Esophagus squamous epithelium (tissue), 5 donors: ENCODE measurements around the gene PPM1F. TPM values are rescaled to one million over a fixed set of nuclear protein-coding genes. Genes with fewer than 3 reads are reported as not detected.

ENCODE experiments used
- DNase-seq: peaks from one replicate; lab custom pipeline; 2025; lab: John Stamatoyannopoulos, UW
- H3K27ac ChIP-seq, 4 donors: fragments of 200-600 bp; sonication (generic); one replicate each; pipeline ENCODE4 v1.5.1; 2016 to 2019; ENCODE audit warnings: mild to moderate bottlenecking in 1 of 4
- H3K27me3 ChIP-seq, 4 donors: fragments of 200-600 bp; sonication (generic); 1 replicate in 3 of 4; 2 replicates in 1 of 4; pipeline versions ENCODE4 v1.5.1 to v1.6.0; 2017 to 2021; ENCODE audit warnings: antibody characterized with exemption in 1 of 4
- H3K36me3 ChIP-seq, 3 donors: fragments of 200-600 bp; sonication (generic); one replicate each; pipeline ENCODE4 v1.5.1; 2016 to 2019
- H3K4me1 ChIP-seq, 3 donors: fragments of 200-600 bp; sonication (generic); one replicate each; pipeline ENCODE4 v1.5.1; 2017 to 2019
- H3K4me3 ChIP-seq, 4 donors: fragments of 200-600 bp; sonication (generic); 1 replicate in 3 of 4; 2 replicates in 1 of 4; pipeline ENCODE4 v1.5.1; 2016 to 2019; ENCODE audit warnings: mild to moderate bottlenecking in 2 of 4, moderate library complexity in 1 of 4
- H3K9me3 ChIP-seq, 3 donors: fragments of 200-600 bp; sonication (generic); one replicate each; pipeline ENCODE4 v1.5.1; 2016 to 2019
- CTCF ChIP-seq, 6 experiments: fragments of 450-650 bp in 4 of 6; fragments of 200-600 bp in 2 of 6; sonication (generic) in 2 of 6; IDR thresholded peaks; one replicate each; pipeline ENCODE4 v1.5.1; 2016 to 2019; ENCODE audit warnings: antibody characterized with exemption in 6 of 6, mild to moderate bottlenecking in 4 of 6, moderate library complexity in 4 of 6
- POLR2A ChIP-seq, 4 donors: fragments of 450-650 bp; IDR thresholded peaks; one replicate each; pipeline ENCODE4 v1.6.1; 2017; ENCODE audit warnings: antibody characterized with exemption in 4 of 4, mild to moderate bottlenecking in 4 of 4, moderate library complexity in 3 of 4
- WGBS, 2 donors: methylation state at CpG; one replicate each; pipeline ENCODE4 v1.1.5; 2018; 5-methylcytosine and 5-hydroxymethylcytosine counted together
- intact Hi-C: fragments of 100-400 bp; cut with DNase I; formaldehyde crosslinking; loops from one replicate; pipeline ENCODE4 v1.15.0; 2022
- total RNA-seq, 4 donors: library from RNA; depleted of rRNA; stranded (reverse); fragments of >200 nt; gene quantifications; one replicate each; pipeline ENCODE4 v1.1.0, GENCODE V29; 2016
- donor health status: DM: yes; HTN: yes; CAD: no.

PPM1F gene
- total RNA-seq, 4 donors from 2014 or later: 22.2 to 39.7 (median 25.9) TPM

GRCh38 chr22:21922370-21923162 lies 30.1 kb downstream of the PPM1F start:
- 89 to 93% methylated on average over 6 to 8 of the region's 20 CpGs for WGBS, 2 donors
- no peaks in the 10 kb centered on the region for H3K9me3 ChIP-seq

GRCh38 chr22:21921729-21922128 lies 30.9 kb downstream of the PPM1F start:
- intact Hi-C loops: no loop called here

More at GRCh38 chr22:21922370-21923162, 30.1 kb downstream of the PPM1F start:
- intact Hi-C loops: no loop called here
- TF ChIP-seq CTCF (IDR thresholded peaks at IDR 0.05) (no peak), POLR2A (IDR thresholded peaks at IDR 0.05) (no peak)
- H3K4me1 ChIP-seq: peaks cover 0 to 21% (median 0%) of the 10 kb centered on the region in 3 donors
- DNase-seq: no peak
- H3K36me3 ChIP-seq: peaks cover 12 to 91% (median 24%) of the 10 kb centered on the region in 3 donors
- H3K27ac ChIP-seq: no peak overlapping the region
- no peak overlapping the region for H3K4me3 ChIP-seq
- H3K27me3 ChIP-seq: no peaks in the 10 kb centered on the region

GRCh38 chr22:21921184-21921721 lies 31.4 kb downstream of the PPM1F start:
- peaks cover 0 to 21% (median 0%) of the 10 kb centered on the region in 3 donors for H3K4me1 ChIP-seq
- 85 to 87% methylated on average over 5 to 10 of the region's 13 CpGs for WGBS, 2 donors
- no peak overlapping the region for H3K27ac ChIP-seq
- DNase-seq: no peak
- intact Hi-C loops: no loop called here
- no peak for TF ChIP-seq CTCF (IDR thresholded peaks at IDR 0.05)
- no peak for TF ChIP-seq POLR2A (IDR thresholded peaks at IDR 0.05)
- H3K4me3 ChIP-seq: no peak overlapping the region
- H3K9me3 ChIP-seq: no peaks in the 10 kb centered on the region
- peaks cover 9 to 78% (median 19%) of the 10 kb centered on the region in 3 donors for H3K36me3 ChIP-seq
- no peaks in the 10 kb centered on the region for H3K27me3 ChIP-seq

More at GRCh38 chr22:21921729-21922128, 30.9 kb downstream of the PPM1F start:
- H3K9me3 ChIP-seq: no peaks in the 10 kb centered on the region
- H3K27ac ChIP-seq: no peak overlapping the region
- TF ChIP-seq CTCF (IDR thresholded peaks at IDR 0.05): no peak
- no peak for TF ChIP-seq POLR2A (IDR thresholded peaks at IDR 0.05)
- H3K27me3 ChIP-seq: no peaks in the 10 kb centered on the region
- peaks cover 0 to 21% (median 0%) of the 10 kb centered on the region in 3 donors for H3K4me1 ChIP-seq
- no peak for DNase-seq
- WGBS, 2 donors: 84 to 88% methylated on average over 2 to 5 of the region's 8 CpGs
- peaks cover 9 to 82% (median 19%) of the 10 kb centered on the region in 3 donors for H3K36me3 ChIP-seq
- no peak overlapping the region for H3K4me3 ChIP-seq

GRCh38 chr22:21920341-21921183 lies 32.1 kb downstream of the PPM1F start:
- Histone ChIP-seq H3K4me1 (peaks cover 0 to 21% (median 0%) of the 10 kb centered on the region in 3 donors), H3K27me3 (no peaks in the 10 kb centered on the region), H3K9me3 (no peaks in the 10 kb centered on the region), H3K27ac (no peak overlapping the region), H3K36me3 (peaks cover 9 to 71% (median 16%) of the 10 kb centered on the region in 3 donors), H3K4me3 (no peak overlapping the region)
- no peak for TF ChIP-seq POLR2A (IDR thresholded peaks at IDR 0.05)
- TF ChIP-seq CTCF (IDR thresholded peaks at IDR 0.05): no peak
- WGBS, 2 donors: 52 to 66% methylated on average over 9 to 10 of the region's 16 CpGs
- no peak for DNase-seq
- intact Hi-C loops: no loop called here
